Keratinocyte (primary cell): ENCODE measurements around the gene PRSS33.

Source experiments
- CTCF ChIP-seq, 3 experiments: IDR thresholded peaks in 1 of 3; conservative IDR thresholded peaks in 1 of 3; optimal IDR thresholded peaks in 1 of 3; 2 replicates in 2 of 3; 3 replicates in 1 of 3; pipeline versions ENCODE3 to v1.5.1; 2011; ENCODE audit warnings: low read length in 3 of 3, mild to moderate bottlenecking in 3 of 3, moderate library complexity in 2 of 3, control low read depth in 1 of 3, inconsistent platforms in 1 of 3; ENCODE audit not compliant: insufficient read depth in 2 of 3; ENCODE audit errors: extremely low read depth in 1 of 3
- EZH2 ChIP-seq: IDR thresholded peaks from one replicate; pipeline ENCODE4 v1.6.1; 2012; ENCODE audit warnings: inconsistent platforms, mild to moderate bottlenecking, low read length, moderate library complexity

DNA sequence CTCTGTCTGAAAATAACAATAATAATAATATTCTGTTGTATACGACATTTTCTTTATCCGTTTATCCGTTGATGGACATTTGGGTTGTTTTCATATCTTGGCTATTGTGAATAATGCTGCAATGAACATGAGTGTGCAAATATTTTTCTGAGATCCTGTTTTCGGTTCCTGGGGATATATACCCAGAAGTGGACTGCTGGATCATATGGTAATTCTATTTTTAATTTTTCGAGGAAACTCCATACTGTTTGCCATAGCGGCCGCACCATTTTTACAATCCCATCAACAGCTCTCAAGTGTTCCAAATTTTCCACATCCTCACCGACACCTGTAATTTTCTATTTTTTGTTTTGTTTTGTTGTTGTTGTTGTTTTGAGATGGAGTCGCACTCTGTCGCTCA, 5.6 kb upstream of the PRSS33 start:
- no peak for TF ChIP-seq CTCF (optimal IDR thresholded peaks at IDR 0.05 in 1 of 3, IDR thresholded peaks at IDR 0.05 in 1 of 3, conservative IDR thresholded peaks at IDR 0.05 in 1 of 3; ENCODE audit: extremely low read depth in 1 of 3, insufficient read depth in 2 of 3, low read length in 3 of 3)
- no peak for TF ChIP-seq EZH2
